Panc1 (cell line): ENCODE results near the gene PTPRR. TPM values are rescaled to one million over a fixed set of nuclear protein-coding genes. Genes with fewer than 3 reads are reported as not detected.

ENCODE experiments used
- ATAC-seq: fragments of 200-7000 bp; cut with Tn5 transposase; 2 replicates; pipeline ENCODE4 v1.9.1; 2020; ENCODE audit warnings: mild to moderate bottlenecking, moderate library complexity
- BruUV-seq: library from RNA; stranded (reverse); fragments of 400-500 nt; replicated peaks from 2 replicates; lab custom pipeline; 2021; lab: Mats Ljungman, UMichigan
- CTCF ChIA-PET: fragments of 300-600 bp; sonication (Branson Sonifier 250); formaldehyde crosslinking; loops from one replicate; lab custom pipeline; 2022; ENCODE audit warnings: antibody characterized with exemption; lab: Charles Lee
- POLR2A ChIA-PET: fragments of 300-600 bp; sonication (Branson Sonifier 250); formaldehyde crosslinking; loops from one replicate; lab custom pipeline; 2022; ENCODE audit warnings: antibody characterized with exemption; lab: Charles Lee
- DNase-seq: peaks from one replicate; pipeline ENCODE4 v3.0.0-alpha.2; 2010; ENCODE audit warnings: low read depth, low spot score
- H3K27ac ChIP-seq: 2 replicates; pipeline ENCODE4 v1.5.1; 2011; ENCODE audit warnings: mild to moderate bottlenecking, low read length, inconsistent platforms
- H3K27me3 ChIP-seq: fragments of 200-500 bp; sonication (Bioruptor generic); 2 replicates; pipeline ENCODE4 v1.6.0; 2014; ENCODE audit warnings: low read length, inconsistent platforms; ENCODE audit not compliant: control insufficient read depth, insufficient read depth
- H3K36me3 ChIP-seq: fragments of 200-500 bp; sonication (Bioruptor generic); 2 replicates; pipeline ENCODE4 v1.5.1; 2014; ENCODE audit warnings: inconsistent platforms, mild to moderate bottlenecking, low read length, moderate library complexity; ENCODE audit not compliant: control insufficient read depth, insufficient read depth
- H3K4me1 ChIP-seq: 2 replicates; pipeline ENCODE4 v1.5.1; 2011; ENCODE audit warnings: inconsistent platforms, mild to moderate bottlenecking, low read length, moderate library complexity; ENCODE audit not compliant: control insufficient read depth, insufficient read depth
- H3K4me3 ChIP-seq, 2 experiments: 2 replicates each; pipeline ENCODE4 v1.5.1; 2011 to 2012; ENCODE audit warnings: low read depth in 2 of 2, low read length in 2 of 2, mild to moderate bottlenecking in 2 of 2, inconsistent platforms in 1 of 2, moderate library complexity in 1 of 2
- H3K9me3 ChIP-seq: fragments of 200-500 bp; sonication (Bioruptor generic); 2 replicates; pipeline ENCODE4 v1.5.1; 2014; ENCODE audit warnings: low read depth, mild to moderate bottlenecking, inconsistent platforms, low read length, moderate library complexity; ENCODE audit not compliant: control insufficient read depth, insufficient read depth
- CTCF ChIP-seq: fragments of 450-650 bp; IDR thresholded peaks from 2 replicates; pipeline ENCODE4 v1.5.1; 2017; ENCODE audit warnings: mild to moderate bottlenecking
- POLR2AphosphoS5 ChIP-seq: IDR thresholded peaks from 2 replicates; pipeline ENCODE4 v1.6.1; 2012; ENCODE audit warnings: mild to moderate bottlenecking, low read depth, low read length, moderate library complexity
- REST ChIP-seq, 2 experiments: IDR thresholded peaks; 2 replicates each; pipeline ENCODE4 v1.6.1; 2011 to 2012; ENCODE audit warnings: low read depth in 2 of 2, control low read depth in 1 of 2, low read length in 1 of 2, mild to moderate bottlenecking in 1 of 2, moderate library complexity in 1 of 2; ENCODE audit not compliant: insufficient read depth in 1 of 2
- SIN3A ChIP-seq: IDR thresholded peaks from 2 replicates; pipeline ENCODE4 v1.6.1; 2012; ENCODE audit warnings: low read depth, mild to moderate bottlenecking, low read length, moderate library complexity, borderline replicate concordance; ENCODE audit not compliant: insufficient read depth
- TCF7L2 ChIP-seq: IDR thresholded peaks from 2 replicates; pipeline ENCODE4 v1.6.1; 2011; ENCODE audit warnings: mild to moderate bottlenecking, low read depth, low read length, inconsistent platforms
- in situ Hi-C: cut with HindIII; loops from 2 replicates; pipeline ENCODE4 v1.10.0; 2016; ENCODE audit warnings: low sequenced_read_pairs, low pct_unique_long_range_greater_than_20kb
- intact Hi-C: fragments of 100-400 bp; cut with micrococcal nuclease; formaldehyde crosslinking; loops from one replicate; pipeline ENCODE4 v1.10.0; 2022; ENCODE audit not compliant: unreplicated experiment
- total RNA-seq: library from RNA; stranded (reverse); gene quantifications from one replicate; pipeline ENCODE4 v1.2.1, GENCODE V29; 2021; ENCODE audit not compliant: unreplicated experiment

Gene PTPRR
- total RNA-seq, 1 experiment from 2014 or later: not detected

GRCh38 chr12:70876952-70877351 is 43.6 kb downstream of the PTPRR start:
- in situ Hi-C loops: no loop called here
- no peaks in the 10 kb centered on the region for H3K9me3 ChIP-seq
- ATAC-seq (no peak), DNase-seq (no peak)
- H3K4me3 ChIP-seq: no peak overlapping the region
- no peak overlapping the region for H3K27ac ChIP-seq
- TF ChIP-seq CTCF (no peak), TCF7L2 (no peak), SIN3A (no peak), REST (IDR thresholded peaks at IDR 0.05; ENCODE audit: insufficient read depth in 1 of 2, low read depth in 2 of 2, low read length in 1 of 2) (no peak), POLR2AphosphoS5 (no peak)
- H3K36me3 ChIP-seq: no peaks in the 10 kb centered on the region
- H3K27me3 ChIP-seq: no peaks in the 10 kb centered on the region
- no TSS peak for BruUV-seq
- ChIA-PET POLR2A (no interaction called here), CTCF (no interaction called here)
- H3K4me1 ChIP-seq: no peaks in the 10 kb centered on the region
- intact Hi-C loops: no loop called here

GRCh38 chr12:70875628-70876027 is 44.9 kb downstream of the PTPRR start:
- in situ Hi-C loops: no loop called here
- no TSS peak for BruUV-seq
- Histone ChIP-seq H3K27ac (no peak overlapping the region), H3K4me1 (no peaks in the 10 kb centered on the region), H3K36me3 (no peaks in the 10 kb centered on the region), H3K9me3 (no peaks in the 10 kb centered on the region), H3K4me3 (no peak overlapping the region), H3K27me3 (no peaks in the 10 kb centered on the region)
- no peak for DNase-seq
- ChIA-PET POLR2A (no interaction called here), CTCF (no interaction called here)
- no peak for TF ChIP-seq REST (IDR thresholded peaks at IDR 0.05; ENCODE audit: insufficient read depth in 1 of 2, low read depth in 2 of 2, low read length in 1 of 2)
- TF ChIP-seq SIN3A: no peak
- TF ChIP-seq TCF7L2: no peak
- no peak for TF ChIP-seq CTCF
- no peak for TF ChIP-seq POLR2AphosphoS5
- intact Hi-C loops: no loop called here
- ATAC-seq: no peak
